Stimulated activated CD4-positive, alpha-beta T cell treated with anti-CD3 and anti-CD28 coated beads, TNF-alpha, amount 100 ng/mL, for 4 hours (primary cell): ENCODE measurements around the gene AFAP1.

Experiments used
- DNase-seq, 3 experiments: peaks; one replicate each; pipeline ENCODE4 v3.0.0-alpha.2; 2020; ENCODE audit warnings: low read depth in 3 of 3

The AFAP1 gene

DNA sequence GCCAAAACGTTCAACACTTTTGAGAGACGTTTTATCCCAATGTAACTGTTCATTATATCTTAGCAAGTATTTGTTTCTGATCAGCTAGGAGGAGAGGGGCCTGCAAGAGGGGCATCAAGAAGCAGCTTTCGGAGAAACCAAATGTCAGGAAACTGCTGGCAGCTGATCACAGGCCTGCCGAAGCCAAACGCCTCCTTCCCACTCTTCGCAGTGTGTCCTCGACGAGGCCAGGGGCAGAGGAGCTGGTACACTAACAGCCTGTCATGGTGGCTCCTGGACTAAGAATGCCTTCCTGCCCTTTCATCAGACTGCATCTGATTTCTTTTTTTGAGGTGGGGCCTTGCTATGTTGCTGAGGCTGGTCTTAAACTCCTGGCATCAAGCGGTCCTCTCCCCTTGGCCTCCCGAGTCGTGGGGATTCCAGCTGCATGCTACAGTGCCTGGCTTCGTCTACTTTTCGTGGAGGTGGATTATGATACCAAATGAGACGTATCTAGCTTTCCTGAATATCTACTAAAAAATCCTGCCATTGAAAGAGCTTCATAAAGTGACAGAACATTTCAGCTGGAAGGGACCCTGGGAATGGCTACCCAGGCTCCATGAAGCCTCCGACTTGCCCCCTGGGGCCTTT is 134.8 kb downstream of the AFAP1 start:
- DNase-seq = no peak

DNA sequence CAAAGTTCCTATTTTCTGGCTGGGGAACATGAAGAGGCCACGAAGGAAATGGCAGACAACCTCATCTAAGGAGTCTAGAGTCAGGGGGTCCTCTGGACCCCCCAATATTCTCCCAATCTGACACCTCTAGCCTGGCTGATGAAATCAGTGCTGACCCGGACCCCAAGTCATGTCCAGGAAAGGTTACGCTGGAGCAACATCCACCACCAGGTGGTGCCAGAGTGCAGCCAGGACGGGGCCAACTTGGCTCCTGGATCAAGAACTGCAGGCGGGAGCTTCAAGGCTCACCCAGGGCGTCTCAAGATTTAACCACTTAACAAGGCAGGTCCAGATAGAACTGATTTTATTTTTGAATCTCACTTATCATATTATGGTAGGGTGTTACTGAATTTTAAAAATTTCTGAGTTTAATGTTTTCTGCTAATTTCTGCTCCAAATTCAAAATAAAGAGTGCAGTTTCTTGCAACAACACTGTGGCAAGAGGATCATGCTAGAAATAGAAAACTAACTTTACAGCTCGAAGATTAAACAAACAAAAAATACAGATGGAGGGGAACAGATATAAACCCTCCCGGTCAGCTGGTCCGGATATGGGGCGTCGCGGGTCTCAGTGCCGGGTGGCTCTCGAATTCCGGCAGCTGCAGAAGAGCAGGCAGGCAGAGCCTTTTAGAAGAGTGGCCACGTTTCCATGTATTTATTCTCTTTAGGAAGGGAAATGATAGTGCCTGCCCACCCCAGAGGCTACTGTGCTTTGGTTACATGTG is 135.5 kb downstream of the AFAP1 start:
- DNase-seq = peak; percentile 66 to 78 (median 77)

DNA sequence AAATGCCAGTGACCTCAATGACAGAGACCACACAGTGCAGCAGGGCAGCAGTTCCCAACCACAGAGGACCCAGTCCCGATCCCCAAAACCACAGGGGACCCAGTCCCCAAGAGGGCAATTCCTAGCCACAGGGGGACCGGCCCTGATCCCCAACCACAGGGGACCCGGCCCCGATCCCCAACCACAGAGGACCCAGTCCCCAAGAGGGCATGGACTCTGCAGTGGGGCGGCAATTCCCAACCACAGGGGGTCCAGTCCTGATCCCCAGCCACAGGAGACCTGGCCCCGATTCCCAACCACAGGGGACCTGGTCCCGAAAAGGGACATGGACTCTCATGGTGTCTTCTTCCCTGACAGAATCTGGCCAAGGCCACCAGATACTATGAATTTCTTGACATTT is 136.3 kb downstream of the AFAP1 start:
- DNase-seq = no peak

GRCh38 chr4:7802093-7802726 is 137.5 kb downstream of the AFAP1 start:
- peak; percentile 59 to 69 (median 69) for DNase-seq

DNA sequence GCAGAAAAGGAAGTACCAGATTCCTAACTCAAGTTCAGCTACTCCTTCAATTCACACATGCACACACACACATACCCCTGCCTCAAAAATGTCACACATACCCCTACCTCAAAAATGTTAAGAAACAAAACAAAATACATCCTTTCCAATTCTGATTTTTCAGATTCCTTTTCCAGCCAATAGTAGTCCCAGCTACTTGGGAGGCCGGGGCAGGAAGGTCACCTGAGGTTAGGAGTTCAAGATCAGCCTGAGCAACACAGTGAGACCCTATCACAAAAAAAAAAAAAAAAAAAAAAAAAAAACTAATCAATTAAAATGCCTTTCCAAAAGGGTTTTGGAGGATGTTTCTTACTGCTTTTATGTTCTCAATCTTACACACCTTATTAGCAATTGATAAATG is 138.0 kb downstream of the AFAP1 start:
- DNase-seq = no peak

- DNase-seq = no peak
These were observed 138.7 kb downstream of the AFAP1 start for GRCh38 chr4:7801001-7801400.

DNA sequence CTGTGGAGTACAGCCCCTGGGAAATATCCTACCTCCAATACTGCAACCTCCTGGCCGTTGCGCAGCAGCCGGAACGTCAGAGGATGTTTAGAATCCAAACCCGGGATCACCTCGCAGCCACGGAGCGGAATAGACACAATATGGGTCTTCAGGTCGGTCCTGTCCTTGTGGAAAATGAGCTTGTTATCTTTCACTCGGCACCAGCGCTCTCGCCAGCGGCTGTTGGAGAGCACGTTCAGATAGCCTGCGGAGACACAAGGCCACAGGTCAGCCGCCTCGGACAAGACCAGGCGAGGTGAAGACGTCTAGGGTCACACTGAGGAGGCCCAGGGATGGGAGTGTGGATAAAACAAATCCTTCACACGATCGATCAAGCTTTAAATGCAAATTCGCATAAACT is 139.3 kb downstream of the AFAP1 start:
- no peak for DNase-seq

- no peak for DNase-seq
These were observed 139.9 kb downstream of the AFAP1 start for GRCh38 chr4:7799736-7800135.

GRCh38 chr4:7799306-7799705 is 140.4 kb downstream of the AFAP1 start:
- DNase-seq = no peak

GRCh38 chr4:7798178-7798995 is 141.3 kb downstream of the AFAP1 start:
- no peak for DNase-seq

DNA sequence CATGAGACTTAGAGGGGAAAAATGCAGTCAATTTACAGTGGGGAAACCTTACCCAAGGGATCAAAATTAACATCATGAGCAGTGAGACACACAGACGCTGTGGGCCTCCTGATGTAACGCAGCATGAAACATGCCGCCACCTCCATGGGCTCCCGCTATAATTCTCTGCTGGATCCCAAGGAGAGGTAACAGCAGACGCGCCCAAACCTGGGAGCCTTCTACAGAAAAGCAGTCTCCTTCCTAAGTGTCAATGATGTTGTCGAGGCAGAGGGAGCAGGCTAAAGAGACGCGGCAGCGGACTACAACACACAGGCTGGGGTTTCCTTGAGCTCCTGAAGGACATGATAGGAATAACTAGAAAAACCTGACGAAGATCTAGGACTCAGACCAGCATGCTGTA is 142.3 kb downstream of the AFAP1 start:
- DNase-seq = no peak

GRCh38 chr4:7795983-7796382 is 143.7 kb downstream of the AFAP1 start:
- DNase-seq = no peak

DNA sequence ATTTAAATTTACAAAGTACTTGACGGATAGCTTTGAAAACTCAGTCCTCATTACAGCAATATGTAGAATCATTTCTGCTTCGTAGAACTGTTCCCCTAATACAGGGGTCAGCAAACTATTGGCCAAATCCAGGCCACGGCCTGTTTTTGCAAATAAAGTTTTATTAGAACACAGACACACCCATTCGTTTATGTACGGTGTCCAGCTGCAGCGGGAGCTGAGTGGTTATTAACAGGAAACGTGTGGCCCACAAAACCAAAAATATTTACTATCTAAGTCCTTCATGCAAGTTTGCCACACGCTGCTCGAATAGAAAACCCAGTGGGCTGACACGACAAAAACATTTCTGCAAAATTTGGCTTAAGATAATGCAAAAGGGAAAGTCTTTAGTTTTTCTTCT is 146.5 kb downstream of the AFAP1 start:
- no peak for DNase-seq

- no peak for DNase-seq
These were observed 147.0 kb downstream of the AFAP1 start for GRCh38 chr4:7792616-7793015.

- DNase-seq = no peak
These were observed 148.7 kb downstream of the AFAP1 start for GRCh38 chr4:7790999-7791398.

GRCh38 chr4:7790023-7790422 is 149.6 kb downstream of the AFAP1 start:
- DNase-seq = no peak

DNA sequence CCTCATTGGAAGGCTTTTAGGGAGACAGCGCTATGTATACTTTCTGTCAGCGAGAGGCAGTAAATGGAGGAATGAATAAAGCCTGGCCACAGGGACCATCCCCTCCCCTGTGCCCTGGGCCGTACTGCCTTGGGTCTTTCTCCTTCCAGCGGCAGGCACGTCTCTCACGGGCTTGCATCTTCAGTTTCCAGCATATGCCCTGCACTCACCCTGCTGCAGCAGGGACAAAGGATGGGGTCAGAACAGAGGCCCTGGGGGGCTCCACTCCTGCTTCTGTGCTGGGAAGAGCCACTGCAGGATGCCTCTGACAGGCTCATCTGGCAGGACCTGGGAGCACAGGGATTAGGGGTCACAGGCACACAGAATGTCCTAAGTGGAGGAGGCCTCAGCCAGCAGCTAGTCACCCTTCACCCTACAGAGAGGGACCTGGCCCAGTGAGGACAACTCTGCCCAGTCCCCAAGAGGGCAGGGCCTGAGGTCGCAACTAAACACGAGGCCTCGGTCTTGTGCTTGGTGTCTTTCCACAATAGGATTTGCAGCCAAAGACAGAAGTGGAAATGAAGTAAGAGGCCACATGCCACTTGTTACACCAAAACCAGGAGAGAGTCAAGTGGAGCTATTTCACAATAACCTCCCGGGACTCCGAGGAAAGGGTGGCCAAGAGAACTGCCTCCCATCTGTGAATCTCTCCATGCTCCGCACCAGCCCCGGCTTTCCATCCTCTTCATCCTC is 150.8 kb downstream of the AFAP1 start:
- no peak for DNase-seq

DNA sequence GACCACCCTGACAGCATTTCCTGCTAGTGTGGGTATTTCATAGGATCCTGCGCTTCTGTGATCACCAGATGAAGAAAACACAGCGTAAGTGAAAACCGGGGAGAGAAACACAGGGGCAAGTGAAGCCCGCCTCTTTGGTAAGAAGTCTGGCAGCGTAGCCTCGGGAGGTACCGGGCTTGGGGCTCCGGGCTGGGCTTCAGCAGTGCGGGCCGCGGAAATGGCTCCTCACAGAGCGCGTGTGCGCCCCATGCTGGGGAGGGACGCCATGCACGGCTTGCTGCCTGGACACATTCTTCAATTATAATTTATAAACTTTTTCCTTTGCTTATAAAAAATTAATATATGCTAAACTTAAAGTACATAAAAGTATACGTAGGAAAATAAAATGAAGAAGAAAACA is 151.5 kb downstream of the AFAP1 start:
- DNase-seq = no peak

DNA sequence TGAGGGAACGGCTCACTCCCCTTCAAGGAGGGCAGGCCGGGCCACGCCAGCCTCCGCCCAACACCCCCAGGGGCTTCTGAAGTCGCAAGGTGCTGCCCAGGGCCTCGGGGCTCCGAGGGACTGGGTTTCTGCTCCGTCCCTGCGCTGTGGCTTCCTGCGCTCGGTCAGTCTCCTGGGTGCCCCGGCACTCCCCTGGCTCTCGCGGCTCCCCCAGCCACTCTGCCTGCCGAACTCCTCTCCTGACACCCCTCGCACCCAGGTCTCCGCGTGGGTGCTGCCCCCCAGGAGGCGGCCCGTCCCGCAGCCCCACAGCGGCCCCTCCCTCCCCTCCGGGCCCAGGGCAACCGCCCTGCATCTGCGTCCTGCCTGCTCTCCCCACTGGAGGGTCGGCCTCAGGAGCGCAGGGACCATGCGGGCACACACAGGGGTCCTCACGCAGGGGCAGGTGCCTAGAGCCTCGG is 151.9 kb downstream of the AFAP1 start:
- DNase-seq = no peak

GRCh38 chr4:7787067-7787466 is 152.6 kb downstream of the AFAP1 start:
- DNase-seq = no peak

DNA sequence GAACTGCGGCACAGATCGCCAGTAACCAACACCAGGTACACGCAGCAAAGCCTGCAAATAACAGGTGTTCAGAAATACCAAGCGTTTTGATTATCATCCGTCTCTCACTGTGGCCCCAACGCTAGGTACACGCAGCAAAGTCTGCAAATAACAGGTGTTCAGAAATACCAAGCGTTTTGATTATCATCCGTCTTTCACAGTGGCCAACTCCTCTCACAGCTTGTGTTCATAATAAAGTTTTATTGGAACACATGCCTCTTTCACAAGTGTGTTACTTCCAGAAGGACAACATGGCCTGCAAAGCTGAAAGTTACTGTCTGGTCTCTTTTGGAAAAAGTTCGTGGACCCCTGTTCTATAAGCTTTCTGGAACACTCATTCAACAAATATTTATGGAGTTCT is 153.1 kb downstream of the AFAP1 start:
- no peak for DNase-seq
